ENCODE data around the gene STAC2.
"Not testable (repeated sequence)": the region's sequence is repeated elsewhere in the genome, so short reads cannot be mapped to it uniquely, and the experiment has no call there.

The STAC2 gene

DNA sequence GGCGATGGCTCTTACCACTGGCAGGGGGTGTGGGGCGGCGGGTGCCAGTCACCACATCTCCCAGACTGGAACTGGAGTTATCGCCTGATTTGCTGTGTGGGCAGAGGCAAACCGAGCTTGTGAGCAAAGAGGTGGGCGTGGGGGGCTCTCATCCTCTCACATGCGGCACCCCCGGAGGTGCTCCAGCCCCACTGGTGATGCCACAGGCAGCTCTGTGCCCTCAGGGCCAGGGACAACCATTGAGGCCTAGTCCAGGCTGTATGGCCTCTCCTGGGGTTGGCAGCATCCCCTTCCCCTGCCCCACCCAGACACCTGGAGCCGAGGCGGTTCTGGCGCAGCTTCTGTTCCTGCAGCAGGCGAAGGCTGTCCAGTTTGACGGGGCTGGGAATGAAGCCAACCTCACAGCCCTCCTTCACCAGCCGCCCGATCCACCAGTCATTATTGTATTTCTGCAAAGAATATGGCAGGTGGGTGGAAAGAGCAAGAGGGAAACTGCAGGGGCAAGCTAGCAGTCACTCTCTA, 39.2 kb downstream of the STAC2 start:
- no peak for DNase-seq

- no peak for DNase-seq
Measured at GRCh38 chr17:39183720-39184119, 42.0 kb downstream of the STAC2 start.

DNA sequence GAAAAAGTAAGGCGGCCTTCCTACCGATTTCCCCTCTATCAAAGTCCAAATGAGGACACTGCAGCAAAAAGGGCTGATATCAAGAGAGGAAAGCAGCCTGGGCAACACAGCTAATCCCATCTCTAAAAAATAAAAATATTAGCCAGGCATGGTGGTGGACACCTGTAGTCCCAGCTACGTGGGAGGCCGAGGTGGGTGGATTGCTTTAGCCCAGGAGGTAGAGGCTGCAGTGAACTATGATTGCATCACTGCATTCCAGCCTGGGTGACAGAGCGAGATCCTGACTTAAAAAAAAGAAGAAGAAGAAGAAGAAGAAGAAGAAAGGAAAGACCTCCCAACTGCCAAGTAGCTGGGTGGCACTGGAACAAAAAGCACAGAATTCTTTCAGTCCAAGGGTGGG, 42.7 kb downstream of the STAC2 start:
- DNase-seq = no peak

- DNase-seq = no peak
Measured at GRCh38 chr17:39181303-39181702, 44.4 kb downstream of the STAC2 start.

DNA sequence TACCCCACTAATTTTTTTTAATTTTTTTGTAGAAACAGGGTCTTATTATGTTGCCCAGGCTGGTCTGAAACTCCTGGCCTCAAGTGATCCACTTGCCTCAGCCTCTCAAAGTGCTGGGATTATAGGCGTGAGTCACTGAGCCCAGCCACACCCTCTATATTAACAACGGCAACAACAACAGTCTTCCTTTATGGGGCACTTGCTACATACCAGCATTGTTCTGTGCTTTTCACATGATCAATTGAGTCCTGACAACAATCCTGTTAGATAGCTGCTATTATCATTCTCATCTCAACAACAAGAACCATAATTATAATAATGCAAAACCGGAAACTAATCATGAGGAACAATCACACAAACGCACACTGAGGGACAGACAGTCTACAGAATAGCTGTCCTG, 47.2 kb downstream of the STAC2 start:
- no peak for DNase-seq

DNA sequence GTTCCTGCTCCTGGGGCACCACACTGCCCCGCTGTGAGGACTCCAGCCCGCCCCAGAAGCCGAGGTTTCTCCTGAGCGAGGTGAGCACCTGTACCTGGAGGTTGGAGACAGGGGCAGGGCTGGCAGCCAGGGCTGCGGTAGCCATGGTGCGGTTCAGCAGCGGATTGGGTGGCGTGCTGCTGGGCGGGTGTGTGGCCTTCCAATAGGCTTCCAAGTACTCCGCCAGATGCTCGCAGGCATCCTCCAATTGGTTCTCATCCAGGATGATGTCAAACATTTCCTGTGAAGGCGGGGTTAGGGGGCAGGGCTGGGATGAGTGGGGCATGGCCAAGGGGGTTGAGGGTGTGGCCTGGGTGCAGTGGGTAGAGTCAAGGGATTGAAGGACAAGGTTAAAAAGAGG, 48.5 kb downstream of the STAC2 start:
- no peak for DNase-seq

DNA sequence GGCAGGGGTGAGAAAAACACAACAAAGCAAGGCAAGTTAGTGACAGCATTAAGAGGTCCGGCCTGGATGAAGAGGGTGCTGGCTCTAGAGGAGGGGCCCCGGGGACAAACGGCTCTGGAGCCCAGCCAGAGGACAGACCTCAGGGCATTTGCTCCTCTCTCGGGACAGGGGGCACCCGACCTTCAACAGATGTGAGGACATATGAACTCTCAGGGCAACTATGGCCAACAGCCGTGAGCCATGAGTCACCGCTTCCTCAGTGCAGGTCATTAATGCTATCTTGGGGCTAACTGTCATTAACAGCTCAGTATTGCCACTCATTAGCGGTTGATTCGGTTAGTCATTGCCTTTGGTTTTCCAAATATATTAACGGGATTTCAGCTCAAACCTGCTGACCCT, 50.1 kb downstream of the STAC2 start:
- DNase-seq = no peak

- peak; percentile 70 for DNase-seq
Measured at GRCh38 chr17:39174920-39175694, 50.6 kb downstream of the STAC2 start.

- no peak for DNase-seq
Measured at GRCh38 chr17:39173526-39174274, 52.0 kb downstream of the STAC2 start.

GRCh38 chr17:39173080-39173479, 52.7 kb downstream of the STAC2 start:
- DNase-seq = no peak

GRCh38 chr17:39171933-39172332, 53.8 kb downstream of the STAC2 start:
- no peak for DNase-seq

DNA sequence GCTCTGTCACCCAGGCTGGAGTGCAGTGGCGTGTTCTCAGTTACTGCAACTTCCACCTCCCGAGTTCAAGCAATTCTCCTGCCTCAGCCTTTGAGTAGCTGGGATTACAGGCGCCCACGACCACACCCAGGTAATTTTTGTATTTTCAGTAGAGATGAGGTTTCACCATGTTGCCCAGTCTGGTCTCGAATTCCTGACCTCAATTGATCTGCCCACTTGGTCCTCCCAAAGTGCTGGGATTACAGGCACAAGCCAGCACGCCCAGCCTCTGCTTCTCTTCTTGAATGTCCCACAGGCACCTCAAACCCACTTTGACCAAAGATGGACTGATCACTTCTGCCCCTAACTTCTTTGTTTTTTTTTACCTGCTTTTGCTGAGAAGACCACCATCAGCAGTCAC, 55.2 kb downstream of the STAC2 start:
- no peak for DNase-seq

- no peak for DNase-seq
Measured at GRCh38 chr17:39170109-39170508, 55.6 kb downstream of the STAC2 start.

- DNase-seq = no peak
Measured at GRCh38 chr17:39169518-39169917, 56.2 kb downstream of the STAC2 start.

GRCh38 chr17:39169101-39169500, 56.6 kb downstream of the STAC2 start:
- no peak for DNase-seq

DNA sequence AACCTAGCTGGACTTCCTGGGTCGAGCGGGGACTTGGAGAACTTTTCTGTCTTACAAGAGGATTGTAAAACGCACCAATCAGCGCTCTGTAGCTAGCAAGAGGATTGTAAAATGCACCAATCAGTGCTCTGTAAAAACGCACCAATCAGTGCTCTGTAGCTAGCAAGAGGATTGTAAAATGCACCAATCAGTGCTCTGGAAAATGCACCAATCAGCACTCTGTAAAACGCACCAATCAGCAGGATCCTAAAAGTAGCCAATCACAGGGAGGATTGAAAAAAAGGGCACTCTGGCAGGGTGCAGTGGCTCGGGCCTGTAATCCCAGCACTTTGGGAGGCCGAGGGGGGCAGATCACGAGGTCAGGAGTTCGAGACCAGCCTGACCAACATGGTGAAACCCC, 57.2 kb downstream of the STAC2 start:
- DNase-seq = not testable (repeated sequence)

DNA sequence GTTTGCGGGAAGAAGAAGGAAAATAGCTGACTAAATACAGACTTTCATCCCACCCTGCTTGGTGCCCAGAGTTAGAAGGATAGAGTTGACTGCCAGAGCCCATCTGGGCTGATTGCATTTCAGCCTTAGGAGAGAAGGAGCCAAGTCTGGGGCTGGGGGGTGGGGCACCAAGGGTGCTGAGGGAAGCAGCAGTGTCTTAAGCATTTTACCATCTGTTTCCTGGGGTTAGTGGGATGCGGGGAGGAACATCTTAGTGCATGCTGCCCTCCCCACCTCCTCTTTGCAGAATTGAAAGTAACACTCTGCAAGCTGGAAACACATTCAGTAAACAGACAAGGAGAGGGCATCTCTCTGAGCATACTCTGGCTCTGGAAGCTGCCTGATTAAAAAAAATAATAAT, 58.3 kb downstream of the STAC2 start:
- DNase-seq = no peak

DNA sequence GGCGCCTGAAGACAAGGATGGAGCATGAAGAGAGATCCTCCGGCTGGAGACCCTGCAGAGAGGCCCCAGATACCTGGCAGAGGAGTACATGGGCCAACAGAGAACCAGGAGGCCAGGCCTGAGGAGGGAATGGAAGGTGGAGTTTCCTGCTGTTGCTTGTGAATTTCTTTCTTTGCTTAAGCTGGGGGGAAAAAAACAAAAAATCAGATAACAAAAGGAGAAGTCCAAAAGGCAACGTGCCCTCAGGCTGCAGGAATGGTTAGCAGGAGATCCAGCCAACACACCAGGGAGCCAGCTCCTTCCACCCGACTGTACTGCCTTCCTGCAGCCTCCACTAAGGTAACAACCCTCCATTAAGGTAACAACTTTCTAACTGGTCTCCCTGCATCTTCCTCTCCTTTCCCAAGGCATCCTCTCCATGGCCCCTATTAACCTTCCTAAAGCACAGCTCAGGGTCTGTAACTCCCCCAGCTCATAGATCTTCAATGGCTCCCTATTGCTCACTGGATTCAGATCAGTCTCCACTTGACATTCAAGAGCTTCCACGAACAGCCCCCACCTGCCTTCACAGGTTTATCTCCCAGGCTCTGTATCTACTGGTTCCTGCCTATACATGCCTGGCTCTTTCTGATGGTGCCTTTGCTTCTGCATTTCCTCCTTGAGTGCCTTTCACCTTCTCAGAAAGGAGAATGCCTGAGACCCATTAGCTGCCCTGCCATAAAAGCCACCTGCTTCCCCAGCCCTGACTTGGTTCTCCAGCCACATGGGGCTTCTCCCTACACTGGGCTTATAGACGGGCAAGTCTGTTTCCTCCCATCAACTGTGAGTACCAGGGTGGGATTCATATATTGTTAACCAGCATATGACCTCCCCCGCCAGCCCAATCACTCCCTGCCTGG, 59.1 kb downstream of the STAC2 start:
- DNase-seq = no peak

DNA sequence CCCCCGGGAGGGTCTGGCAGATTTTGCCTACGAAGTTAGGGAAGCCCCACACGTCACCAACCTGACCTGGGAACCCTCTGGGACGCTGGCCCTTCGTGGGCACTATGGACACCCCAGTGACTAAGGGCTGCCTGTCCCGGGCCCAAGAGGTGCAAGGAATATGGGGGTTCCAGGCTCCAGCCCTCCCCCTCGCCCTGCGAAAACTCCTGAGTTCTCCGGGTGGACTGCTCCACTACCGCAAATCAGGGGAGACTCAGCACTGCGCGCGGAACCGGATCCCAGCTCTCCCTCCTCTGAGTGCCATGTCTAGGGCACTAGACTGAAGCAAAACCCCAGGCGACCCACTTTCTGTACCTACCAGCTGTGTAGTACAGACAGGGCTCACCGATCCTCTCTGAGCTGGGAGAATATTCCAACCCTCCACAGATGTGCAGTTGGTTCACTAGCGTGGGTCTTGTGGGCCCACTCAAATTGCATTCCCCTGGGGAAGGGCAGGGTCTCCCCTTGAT, 59.9 kb downstream of the STAC2 start, which contains the start of gene ARL5C:
Gene ARL5C (minus strand): TSS at position 321 of the 509 bp plus-strand sequence. CDS start 401 bp downstream, outside the sequence.
- DNase-seq = no peak

DNA sequence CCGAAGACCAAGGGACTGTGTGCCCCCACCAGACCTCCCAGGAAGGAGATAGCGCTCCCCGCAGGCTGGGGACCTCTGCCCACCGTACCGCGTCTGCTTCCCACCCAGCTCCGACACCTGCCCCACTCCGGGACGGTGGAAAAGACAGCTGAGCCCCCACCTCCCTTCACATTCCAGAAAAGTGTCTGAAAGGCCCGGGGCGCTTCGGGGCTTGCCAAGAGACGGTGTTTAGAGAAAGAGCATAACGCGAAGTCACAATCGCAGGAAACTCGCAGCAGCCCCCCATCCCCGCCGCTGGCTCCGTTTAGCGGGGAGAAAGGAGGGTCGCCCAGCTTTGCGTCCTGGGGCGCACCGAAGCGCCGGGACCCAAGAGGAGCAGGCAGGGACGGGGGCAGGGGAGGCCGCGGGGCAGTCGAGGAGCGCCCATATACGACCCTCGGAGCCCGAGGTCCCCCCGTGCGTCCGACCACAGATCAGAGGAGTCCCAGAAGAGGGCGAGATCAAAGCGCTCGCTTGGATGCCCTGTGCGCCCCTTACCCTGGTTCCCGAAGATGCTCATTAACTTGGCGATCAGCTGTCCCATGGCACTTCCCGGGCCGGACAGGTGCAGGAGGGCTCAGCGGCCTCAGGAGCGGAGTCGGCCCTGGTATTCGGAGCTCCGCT, 60.4 kb downstream of the STAC2 start:
- DNase-seq = no peak

GRCh38 chr17:39164675-39165143, 61.0 kb downstream of the STAC2 start:
- peak; percentile 78 for DNase-seq

DNA sequence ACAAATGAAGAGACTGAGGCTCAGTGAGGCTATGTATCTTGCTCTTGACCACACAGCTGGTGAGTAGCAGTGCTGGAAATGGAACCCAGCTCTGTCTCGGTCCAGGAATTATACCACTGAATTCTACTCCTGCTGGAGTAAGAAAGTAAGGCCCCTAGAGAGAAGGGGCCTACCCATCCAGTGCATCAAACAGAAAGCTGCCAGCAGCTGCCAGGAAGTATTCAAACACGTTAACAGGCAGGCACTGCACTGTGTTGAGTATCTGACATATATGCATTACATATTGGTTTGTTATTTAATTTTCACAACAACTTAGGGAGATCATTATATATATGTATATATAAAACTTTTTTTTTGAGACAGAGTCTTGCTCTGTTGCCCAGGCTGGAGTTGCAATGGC, 63.8 kb downstream of the STAC2 start:
- DNase-seq = no peak
